ENCODE measurements around the gene NUMBL.

NUMBL gene

GRCh38 chr19:40691421-40692211 lies 1.2 kb upstream of the NUMBL start:
- in situ Hi-C loops (cut with HindIII; ENCODE audit: low sequenced_read_pairs) = no loop called here

GRCh38 chr19:40690693-40691420 lies 406 bp upstream of the NUMBL start:
- in situ Hi-C loops (cut with HindIII; ENCODE audit: low sequenced_read_pairs) = no loop called here

DNA sequence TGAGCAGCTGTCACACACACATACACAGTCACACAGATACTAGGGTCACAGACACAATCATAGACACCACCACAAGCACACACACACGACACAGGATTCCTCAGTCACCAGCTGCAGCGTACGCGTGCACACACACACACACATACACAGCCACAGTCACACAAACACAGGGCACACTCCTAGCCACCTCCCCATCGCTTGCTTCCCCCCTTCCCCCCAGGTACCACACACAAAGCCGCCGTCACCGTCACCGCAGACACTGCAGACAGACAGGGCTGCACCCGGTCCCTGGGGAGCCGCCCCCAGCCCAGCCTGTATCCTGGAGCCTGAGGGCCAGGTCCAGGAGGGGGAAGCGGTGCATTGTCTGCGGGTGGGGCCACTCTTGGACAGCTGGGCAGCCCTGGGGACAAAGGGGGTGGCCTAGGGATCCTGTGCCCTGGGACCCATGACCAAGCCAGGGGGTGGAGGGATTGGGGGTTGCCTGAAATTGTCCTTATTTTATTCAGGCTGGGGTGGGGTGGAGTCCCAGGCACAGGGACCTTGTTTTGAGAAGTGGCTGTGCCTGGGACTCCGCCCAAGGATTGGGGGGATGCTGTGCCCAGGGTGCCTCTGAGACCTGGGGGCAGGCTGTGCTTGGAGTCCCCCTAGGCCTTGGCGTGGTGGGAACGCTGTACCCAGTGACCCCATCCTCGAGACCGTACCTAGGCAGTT lies 957 bp downstream of the NUMBL start:
- in situ Hi-C loops (cut with HindIII; ENCODE audit: low sequenced_read_pairs) = no loop called here

GRCh38 chr19:40688987-40689338 lies 1.5 kb downstream of the NUMBL start:
- in situ Hi-C loops (cut with HindIII; ENCODE audit: low sequenced_read_pairs) = no loop called here

DNA sequence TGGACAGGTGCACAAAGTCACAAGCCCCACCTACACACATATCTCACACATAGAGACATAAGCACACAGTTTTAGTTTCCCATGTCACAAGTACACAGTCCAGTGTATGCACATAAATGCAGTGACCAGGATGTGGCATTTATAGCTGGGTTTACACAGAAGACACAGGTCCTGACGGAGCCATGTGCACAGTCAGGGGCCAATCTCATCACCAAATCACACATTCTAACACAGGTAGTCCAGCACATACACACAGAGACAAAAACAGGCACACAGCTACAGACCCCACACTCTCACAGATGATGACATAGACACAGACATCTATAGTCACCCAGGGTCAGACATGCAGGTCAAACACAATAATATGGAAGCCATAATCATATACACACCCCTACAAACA lies 2.1 kb downstream of the NUMBL start:
- in situ Hi-C loops (cut with HindIII; ENCODE audit: low sequenced_read_pairs) = no loop called here

GRCh38 chr19:40687525-40688016 lies 2.9 kb downstream of the NUMBL start:
- in situ Hi-C loops (cut with HindIII; ENCODE audit: low sequenced_read_pairs) = no loop called here

- in situ Hi-C loops (cut with HindIII; ENCODE audit: low sequenced_read_pairs) = no loop called here
These were observed 3.4 kb downstream of the NUMBL start for GRCh38 chr19:40686882-40687524.

GRCh38 chr19:40685563-40685962 lies 4.9 kb downstream of the NUMBL start:
- in situ Hi-C loops (cut with HindIII; ENCODE audit: low sequenced_read_pairs) = no loop called here

- in situ Hi-C loops (cut with HindIII; ENCODE audit: low sequenced_read_pairs) = no loop called here
These were observed 5.4 kb downstream of the NUMBL start for GRCh38 chr19:40685016-40685526.

DNA sequence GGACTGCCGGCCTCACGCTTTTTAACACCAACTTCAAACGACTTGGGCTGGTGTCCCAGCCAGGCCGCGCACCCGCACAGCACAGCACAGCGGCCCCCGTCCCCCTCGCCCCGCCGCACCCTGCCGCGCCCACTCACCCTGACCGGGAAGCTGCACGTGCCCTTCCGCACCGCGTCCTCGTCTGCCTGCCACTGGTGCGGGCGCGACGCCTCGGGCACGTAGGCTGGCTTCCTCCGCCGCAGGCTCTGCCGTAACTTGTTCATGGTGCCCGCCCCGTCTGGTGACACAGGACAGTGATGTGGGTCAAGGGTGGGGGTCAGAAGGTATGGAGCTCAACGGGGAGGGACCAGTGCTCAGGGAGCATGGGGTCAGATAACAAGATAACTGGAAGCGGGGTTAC lies 6.2 kb downstream of the NUMBL start:
- in situ Hi-C loops (cut with HindIII; ENCODE audit: low sequenced_read_pairs) = no loop called here

DNA sequence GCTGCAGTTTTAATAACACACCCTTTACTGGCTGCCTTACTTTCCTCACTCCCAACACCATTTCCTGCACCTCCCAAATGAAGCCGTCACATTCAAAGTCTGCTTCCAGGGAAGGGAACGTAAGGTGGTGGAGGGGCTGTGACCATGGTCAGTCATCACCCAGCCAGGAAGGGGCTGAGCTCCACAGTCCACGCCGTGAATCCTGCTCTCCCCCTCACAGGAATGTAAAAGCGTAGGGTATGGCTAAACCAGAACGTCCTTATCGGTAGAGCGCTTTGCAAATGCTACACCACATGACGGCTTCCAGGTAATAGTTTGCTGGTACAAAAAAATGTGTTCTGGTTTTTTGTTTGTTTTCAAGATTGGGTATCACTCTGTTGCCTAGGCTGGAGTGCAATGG lies 7.0 kb downstream of the NUMBL start:
- in situ Hi-C loops (cut with HindIII; ENCODE audit: low sequenced_read_pairs) = no loop called here

- in situ Hi-C loops (cut with HindIII; ENCODE audit: low sequenced_read_pairs) = no loop called here
These were observed 8.0 kb downstream of the NUMBL start for GRCh38 chr19:40682431-40682964.

DNA sequence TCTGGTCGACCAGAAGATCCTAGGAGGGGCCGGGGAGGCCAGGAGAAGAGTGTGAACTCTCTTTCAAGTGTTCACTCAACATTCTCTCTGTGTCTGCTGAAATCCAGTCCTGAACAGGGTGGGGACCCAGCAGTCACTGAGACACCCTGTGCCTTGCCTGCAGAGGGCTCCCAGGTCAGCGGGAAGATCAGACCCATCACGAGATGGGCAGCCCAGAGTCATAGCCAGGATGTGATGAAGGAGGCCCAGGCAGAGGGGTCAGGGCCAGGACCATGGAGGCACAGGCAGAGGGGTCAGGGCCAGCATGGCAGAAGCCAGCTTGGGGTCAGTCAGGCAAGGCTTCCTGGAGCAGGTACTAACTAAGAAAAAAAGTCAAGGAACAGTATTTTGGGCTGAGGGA lies 9.4 kb downstream of the NUMBL start:
- in situ Hi-C loops (cut with HindIII; ENCODE audit: low sequenced_read_pairs) = no loop called here

DNA sequence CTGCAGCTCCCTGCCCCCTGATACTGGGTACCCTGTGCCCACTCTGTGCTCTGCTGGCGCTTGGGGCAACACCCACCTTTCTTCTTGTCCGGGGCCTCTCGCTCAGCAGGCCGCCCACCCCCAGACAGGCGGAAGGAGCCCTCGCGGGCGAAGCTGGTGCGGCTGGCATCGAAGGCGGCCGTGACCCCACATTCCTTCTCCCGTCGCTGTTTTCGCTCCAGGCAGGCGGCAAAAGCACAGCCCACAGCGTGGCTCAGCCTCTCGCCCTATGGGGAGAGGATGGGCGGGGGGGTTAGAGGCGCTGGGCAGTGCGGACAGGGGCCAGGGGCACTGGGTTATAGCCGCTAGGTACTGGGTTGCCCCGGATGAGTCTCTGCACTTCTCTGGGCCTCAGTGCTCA lies 13.3 kb downstream of the NUMBL start:
- in situ Hi-C loops (cut with HindIII; ENCODE audit: low sequenced_read_pairs) = no loop called here

GRCh38 chr19:40674291-40674690 lies 16.2 kb downstream of the NUMBL start:
- in situ Hi-C loops (cut with HindIII; ENCODE audit: low sequenced_read_pairs) = no loop called here

DNA sequence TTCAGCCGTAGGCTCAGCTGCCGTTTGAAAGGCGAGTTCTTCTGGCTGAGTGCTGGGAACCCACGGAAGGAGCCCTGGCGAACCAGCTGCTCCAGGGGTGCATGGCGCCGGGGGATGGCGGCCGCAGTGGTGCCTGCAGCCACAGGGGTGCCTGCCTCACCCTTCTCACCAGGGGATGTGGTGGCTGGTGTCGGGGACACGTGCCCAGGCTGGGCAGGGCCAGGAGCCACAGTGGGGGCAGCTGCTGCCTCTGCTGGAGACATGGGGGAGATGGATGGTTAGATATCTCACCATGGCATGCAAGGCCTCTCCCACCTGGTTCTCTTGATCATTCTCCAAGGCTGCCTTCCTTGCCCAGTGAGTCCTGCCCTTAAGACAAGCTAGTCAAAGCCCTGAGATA lies 17.1 kb downstream of the NUMBL start:
- in situ Hi-C loops (cut with HindIII; ENCODE audit: low sequenced_read_pairs) = no loop called here

GRCh38 chr19:40672573-40673299 lies 17.7 kb downstream of the NUMBL start:
- in situ Hi-C loops (cut with HindIII; ENCODE audit: low sequenced_read_pairs) = no loop called here

- in situ Hi-C loops (cut with HindIII; ENCODE audit: low sequenced_read_pairs) = no loop called here
These were observed 18.4 kb downstream of the NUMBL start for GRCh38 chr19:40672038-40672437.

- in situ Hi-C loops (cut with HindIII; ENCODE audit: low sequenced_read_pairs) = no loop called here
These were observed 19.0 kb downstream of the NUMBL start for GRCh38 chr19:40671404-40671803.

DNA sequence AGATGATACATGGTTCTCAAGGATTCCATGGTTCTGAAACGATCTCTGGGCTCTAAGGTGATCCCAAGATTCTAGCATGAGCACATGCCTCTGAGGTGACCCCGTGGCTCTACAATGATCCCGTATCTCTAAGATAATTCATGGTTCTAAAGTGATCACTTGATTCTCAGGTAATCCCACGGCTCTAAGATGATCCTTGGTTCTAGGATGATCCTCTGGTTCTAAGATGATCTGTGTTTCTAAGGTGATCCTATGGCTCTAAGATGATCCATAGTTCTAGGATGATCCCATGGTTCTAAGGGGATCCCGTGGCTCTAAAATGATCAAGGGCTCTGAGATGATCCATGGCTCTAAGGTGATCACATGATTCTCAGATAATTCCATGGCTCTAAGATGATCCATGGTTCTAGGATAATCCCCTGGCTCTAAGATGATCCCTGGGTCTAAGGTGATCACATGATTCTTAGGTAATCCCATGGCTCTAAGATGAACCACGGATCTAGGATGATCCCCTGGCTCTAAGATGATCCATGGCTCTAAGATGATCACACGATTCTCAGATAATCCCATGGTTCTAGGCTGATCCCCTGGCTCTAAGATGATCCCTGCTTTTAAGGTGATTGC lies 21.3 kb downstream of the NUMBL start:
- in situ Hi-C loops (cut with HindIII; ENCODE audit: low sequenced_read_pairs) = no loop called here

Measured in DLD1 (cell line).